Renal pelvis (tissue), 4 donors: ENCODE results near the gene PPP2R3B. TPM values are rescaled to one million over a fixed set of nuclear protein-coding genes. Genes with fewer than 3 reads are reported as not detected.
"Not testable (repeated sequence)": the region's sequence is repeated elsewhere in the genome, so short reads cannot be mapped to it uniquely, and the experiment has no call there.

ENCODE experiments used
- DNase-seq: peaks from one replicate; pipeline ENCODE4 v3.0.0-alpha.2; 2013
- polyA plus RNA-seq, 3 donors: library from polyadenylated mRNA; unstranded; fragments of 120-200 nt; gene quantifications; one replicate each; pipeline ENCODE4 v1.2.1, GENCODE V29; 2013; ENCODE audit not compliant: insufficient read length in 3 of 3

The PPP2R3B gene
- polyA plus RNA-seq, 3 donors = 24.8 to 32.6 (median 25.7) TPM

- no peak for DNase-seq
These were observed 79.2 kb downstream of the PPP2R3B start for GRCh38 chrX:307261-308111.

- not testable (repeated sequence) for DNase-seq
These were observed 80.0 kb downstream of the PPP2R3B start for GRCh38 chrX:306614-307251.

GRCh38 chrX:305781-306613 lies 80.7 kb downstream of the PPP2R3B start:
- not testable (repeated sequence) for DNase-seq

GRCh38 chrX:302975-303374 lies 83.7 kb downstream of the PPP2R3B start:
- no peak for DNase-seq

- no peak for DNase-seq
These were observed 86.4 kb downstream of the PPP2R3B start for GRCh38 chrX:300334-300733.

GRCh38 chrX:298993-299392 lies 87.7 kb downstream of the PPP2R3B start:
- DNase-seq = no peak

- DNase-seq = no peak
These were observed 91.6 kb downstream of the PPP2R3B start for GRCh38 chrX:295136-295535.

- DNase-seq = no peak
These were observed 93.5 kb downstream of the PPP2R3B start for GRCh38 chrX:292900-293897.

- no peak for DNase-seq
These were observed 95.3 kb downstream of the PPP2R3B start for GRCh38 chrX:291411-291901.

- no peak for DNase-seq
These were observed 96.1 kb downstream of the PPP2R3B start for GRCh38 chrX:290476-291166.

GRCh38 chrX:288561-288991 lies 98.1 kb downstream of the PPP2R3B start:
- no peak for DNase-seq

- no peak for DNase-seq
These were observed 99.0 kb downstream of the PPP2R3B start for GRCh38 chrX:287670-288069.

- no peak for DNase-seq
These were observed 101.5 kb downstream of the PPP2R3B start for GRCh38 chrX:285076-285677.

Other genes with a start within 250 kb of the PPP2R3B start
- 10 to 100 TPM; 24.3 to 41.2 (median 34.4) TPM for gene PLCXD1, start 105.5 kb downstream of the PPP2R3B start, polyA plus RNA-seq
- gene GTPBP6, start 68.1 kb downstream of the PPP2R3B start, polyA plus RNA-seq = 10 to 100 TPM; 65.3 to 71.9 (median 65.9) TPM
- gene SHOX, start 243.9 kb upstream of the PPP2R3B start, polyA plus RNA-seq = under 1 TPM; 0.07 to 0.30 (median 0.13) TPM